HCT116 (cell line): Measurements from ENCODE around the gene TMEM175.

Experiments used
- CTCF ChIP-seq, 3 experiments: fragments of 200-600 bp in 1 of 3; sonication (generic) in 1 of 3; IDR thresholded peaks in 2 of 3; conservative IDR thresholded peaks in 1 of 3; 2 replicates each; pipeline ENCODE4 v1.5.1; 2012 to 2017; ENCODE audit warnings: low read depth in 2 of 3, low read length in 2 of 3, antibody characterized with exemption in 1 of 3, borderline replicate concordance in 1 of 3, control low read depth in 1 of 3, mild to moderate bottlenecking in 1 of 3, mixed read lengths in 1 of 3, mixed run types in 1 of 3, moderate library complexity in 1 of 3; ENCODE audit not compliant: insufficient read depth in 1 of 3
- POLR2A ChIP-seq: IDR thresholded peaks from 2 replicates; pipeline ENCODE4 v1.7.0; 2011; ENCODE audit warnings: borderline replicate concordance; ENCODE audit not compliant: insufficient read depth, insufficient read length; ENCODE audit errors: extremely low read depth
- REST ChIP-seq: IDR thresholded peaks from 2 replicates; pipeline ENCODE4 v1.6.1; 2012; ENCODE audit warnings: low read depth
- ZNF274 ChIP-seq: fragments of 200-500 bp; sonication (Bioruptor generic); IDR thresholded peaks from 2 replicates; pipeline ENCODE4 v1.6.1; 2014; ENCODE audit warnings: mild to moderate bottlenecking, low read depth, low read length, inconsistent platforms

- TF ChIP-seq REST (no peak), CTCF (IDR thresholded peaks at IDR 0.05 in 2 of 3, conservative IDR thresholded peaks at IDR 0.05 in 1 of 3; ENCODE audit: borderline replicate concordance in 1 of 3, insufficient read depth in 1 of 3, low read depth in 2 of 3, low read length in 2 of 3) (no peak), POLR2A (no peak), ZNF274 (no peak)
Measured at GRCh38 chr4:999882-1000425, 67.7 kb downstream of the TMEM175 start.
